ENCODE measurements around the gene COL24A1.
"Not testable (repeated sequence)": the region's sequence is repeated elsewhere in the genome, so short reads cannot be mapped to it uniquely, and the experiment has no call there.

The COL24A1 gene

DNA sequence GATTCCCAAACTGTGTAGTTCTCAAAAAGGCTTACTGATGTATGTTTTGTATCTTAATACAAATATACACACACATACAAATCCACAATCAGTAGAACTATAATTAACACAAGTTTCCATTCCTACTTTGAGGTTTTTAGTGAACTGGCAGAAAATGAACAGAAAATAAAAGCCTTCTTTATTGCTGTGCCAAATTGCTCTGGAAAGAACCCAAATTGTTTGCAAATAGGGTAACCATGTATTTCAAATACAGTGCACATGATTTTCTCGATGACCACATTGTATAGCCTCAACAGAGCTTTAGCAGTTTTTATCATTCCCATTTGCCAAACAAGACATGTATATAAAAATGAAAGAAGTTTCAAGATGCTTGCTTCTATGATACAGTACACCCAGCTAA is 173.3 kb downstream of the COL24A1 start:
- no peak for DNase-seq

GRCh38 chr1:85976516-85977205 is 179.9 kb downstream of the COL24A1 start:
- DNase-seq: peak; percentile 6

GRCh38 chr1:85975912-85976371 is 180.6 kb downstream of the COL24A1 start:
- DNase-seq: no peak

GRCh38 chr1:85962457-85962856 is 194.1 kb downstream of the COL24A1 start:
- DNase-seq: no peak

DNA sequence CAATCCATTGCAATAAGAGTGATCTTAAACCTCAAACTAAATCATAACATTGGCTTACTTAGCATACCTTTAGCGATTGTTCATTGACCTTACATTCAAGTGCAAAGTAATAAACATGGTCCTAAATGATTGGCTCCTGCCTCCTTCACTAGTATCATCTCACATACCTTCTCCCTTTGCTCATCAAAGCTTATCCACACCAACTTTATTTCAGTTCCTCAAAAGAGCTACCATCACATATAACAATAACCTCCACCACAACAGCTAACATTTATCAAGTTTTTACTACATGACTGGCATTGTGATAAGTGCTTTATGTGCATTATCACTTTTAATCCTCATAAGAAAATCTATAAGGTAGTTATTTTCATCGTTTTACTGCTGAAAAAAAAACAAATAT is 198.8 kb downstream of the COL24A1 start:
- DNase-seq: no peak

DNA sequence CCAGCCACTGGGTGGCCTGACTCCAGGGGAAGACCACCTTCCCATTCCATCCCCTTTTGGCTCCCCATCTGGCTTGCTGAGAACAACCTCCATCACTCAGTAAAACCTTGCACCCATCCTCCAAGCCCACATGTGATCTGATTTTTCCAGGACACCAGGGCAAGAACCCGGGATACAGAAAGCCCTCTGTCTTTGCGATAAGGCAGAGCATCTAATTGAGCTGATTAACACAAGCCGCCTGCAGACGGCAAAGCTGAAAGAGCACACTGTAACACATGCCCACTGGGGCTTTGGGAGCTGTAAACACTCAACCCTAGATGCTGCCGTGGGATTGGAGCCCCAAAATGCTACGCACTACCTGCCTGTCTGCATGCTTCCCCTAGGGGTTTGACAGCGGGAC is 201.4 kb downstream of the COL24A1 start:
- DNase-seq: not testable (repeated sequence)

- DNase-seq: no peak
These were observed 204.1 kb downstream of the COL24A1 start for GRCh38 chr1:85952460-85952859.

GRCh38 chr1:85947186-85947585 is 209.4 kb downstream of the COL24A1 start:
- no peak for DNase-seq

- DNase-seq: no peak
These were observed 212.6 kb downstream of the COL24A1 start for GRCh38 chr1:85943945-85944344.

DNA sequence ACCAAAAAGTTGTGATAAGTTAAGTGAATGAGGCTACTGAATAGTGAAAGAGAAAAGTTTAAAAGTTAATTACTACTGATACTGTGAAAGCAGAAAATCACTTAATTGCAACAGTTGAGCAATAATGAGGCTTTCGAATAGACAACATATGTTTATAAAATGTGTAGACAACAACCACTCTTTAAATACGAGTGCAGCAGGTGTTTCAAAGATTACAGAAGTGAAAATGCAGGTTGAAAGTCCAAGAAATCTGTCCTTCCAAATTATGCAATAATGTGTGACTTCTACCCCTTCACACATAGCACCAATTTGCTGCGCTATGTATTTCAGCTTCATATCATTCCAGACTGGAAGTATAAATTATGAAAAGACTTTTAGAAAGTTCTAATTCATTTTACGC is 213.0 kb downstream of the COL24A1 start:
- no peak for DNase-seq

DNA sequence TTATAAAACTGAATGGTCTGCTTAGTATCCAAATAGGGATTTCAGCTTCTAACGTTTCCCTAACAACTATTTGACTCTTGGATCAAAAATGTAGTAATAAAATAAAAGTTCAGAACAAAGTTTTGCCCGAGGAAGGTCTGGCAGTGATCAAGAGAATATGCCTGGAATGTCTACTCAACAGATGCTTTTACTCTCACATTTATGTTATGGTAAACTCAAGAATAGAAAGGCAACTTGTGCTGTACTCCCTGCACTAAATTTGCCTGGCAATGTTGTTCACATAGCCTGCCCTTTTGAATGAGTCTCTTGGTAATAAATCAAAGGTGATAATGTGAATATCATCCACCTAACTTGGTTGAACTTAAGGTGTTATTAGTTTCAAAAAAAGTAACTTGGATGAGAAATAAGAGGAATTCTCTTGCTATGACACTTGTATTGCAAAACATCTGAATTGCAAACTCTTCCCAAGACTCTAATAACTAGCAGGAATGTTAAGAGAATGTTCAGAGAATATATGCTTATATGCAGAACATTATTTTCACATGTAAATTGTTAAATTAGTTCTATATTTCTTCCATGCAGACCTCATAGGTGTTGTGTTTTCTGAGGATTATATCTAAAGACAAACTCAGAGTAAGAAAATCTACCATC is 215.8 kb downstream of the COL24A1 start:
- DNase-seq: peak; percentile 78

DNA sequence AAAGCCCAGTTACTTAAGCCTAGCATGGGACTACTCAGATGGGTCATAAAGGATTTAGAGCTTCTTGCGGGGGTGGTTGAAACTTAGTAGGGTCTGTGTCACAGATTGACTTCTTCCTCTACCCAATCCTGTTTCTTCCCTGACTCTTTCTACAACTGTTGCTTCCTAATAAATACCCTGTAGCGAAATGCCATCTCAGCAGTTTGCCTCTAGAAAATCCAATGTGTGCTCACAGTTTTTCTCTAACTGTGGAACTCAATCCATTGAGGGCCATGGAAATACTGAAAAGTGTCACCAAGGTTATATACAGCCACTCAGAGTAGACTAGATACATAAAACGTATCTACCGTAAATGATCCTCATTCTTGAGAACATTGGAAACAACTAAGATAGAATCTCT is 217.7 kb downstream of the COL24A1 start:
- no peak for DNase-seq

- no peak for DNase-seq
These were observed 220.1 kb downstream of the COL24A1 start for GRCh38 chr1:85936470-85936869.

DNA sequence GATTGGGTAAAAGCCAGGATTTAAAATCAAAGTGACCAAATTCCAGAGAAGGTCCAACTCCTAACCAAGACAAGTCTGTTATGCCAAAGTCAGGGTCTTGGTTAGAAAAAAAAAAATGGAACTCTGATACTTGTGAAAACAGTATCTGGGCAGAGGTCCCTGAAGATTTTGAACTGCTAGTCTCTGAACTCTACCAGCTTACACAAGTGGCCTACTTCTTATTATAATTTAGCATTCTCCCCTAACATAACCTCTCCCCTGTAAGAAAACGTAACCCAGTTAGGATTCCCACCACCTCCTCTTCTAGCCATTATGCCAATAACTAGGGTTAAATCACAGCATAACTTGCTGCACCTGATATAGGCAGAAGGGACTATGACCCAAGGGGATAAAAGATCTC is 220.5 kb downstream of the COL24A1 start:
- DNase-seq: no peak

- DNase-seq: no peak
These were observed 221.3 kb downstream of the COL24A1 start for GRCh38 chr1:85935234-85935633.

DNA sequence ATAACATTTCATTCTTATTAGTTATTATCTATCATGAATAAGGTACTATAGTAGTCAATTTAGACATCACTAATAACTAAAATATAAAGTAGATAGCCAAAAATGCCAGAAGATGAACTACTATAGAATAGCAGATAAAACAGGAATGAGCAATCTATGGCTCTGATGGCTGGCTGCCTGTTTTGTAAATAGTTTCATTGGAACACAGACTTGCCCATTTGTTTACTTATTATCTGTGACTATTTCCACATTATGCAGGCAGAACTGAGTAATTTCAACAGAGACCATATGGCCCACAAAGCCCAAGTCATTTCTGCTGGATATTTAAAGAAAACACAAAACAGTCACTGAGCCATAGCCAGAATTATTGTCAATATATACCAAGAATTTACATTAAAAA is 222.1 kb downstream of the COL24A1 start:
- DNase-seq: no peak

DNA sequence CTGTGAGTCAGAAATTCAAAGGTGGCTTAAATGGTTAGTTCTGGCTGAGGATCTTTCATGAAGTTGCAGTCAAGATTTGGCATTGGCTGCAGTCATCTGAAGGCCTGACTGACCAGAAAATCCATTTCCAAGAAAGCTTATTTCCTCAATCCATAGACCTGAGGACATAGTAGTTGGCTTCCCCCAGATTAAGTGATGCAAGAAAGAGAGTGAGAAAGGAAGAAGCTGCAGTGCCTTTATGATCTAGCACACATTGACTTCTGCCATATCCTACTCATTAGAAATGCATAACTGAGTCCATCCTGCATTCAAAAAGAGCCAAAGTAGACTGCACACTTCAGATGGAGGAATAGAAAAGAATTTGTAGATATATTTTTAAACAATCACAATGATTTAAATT is 222.6 kb downstream of the COL24A1 start:
- DNase-seq: peak; percentile 33

- DNase-seq: no peak
These were observed 244.8 kb downstream of the COL24A1 start for GRCh38 chr1:85911742-85912141.

DNA sequence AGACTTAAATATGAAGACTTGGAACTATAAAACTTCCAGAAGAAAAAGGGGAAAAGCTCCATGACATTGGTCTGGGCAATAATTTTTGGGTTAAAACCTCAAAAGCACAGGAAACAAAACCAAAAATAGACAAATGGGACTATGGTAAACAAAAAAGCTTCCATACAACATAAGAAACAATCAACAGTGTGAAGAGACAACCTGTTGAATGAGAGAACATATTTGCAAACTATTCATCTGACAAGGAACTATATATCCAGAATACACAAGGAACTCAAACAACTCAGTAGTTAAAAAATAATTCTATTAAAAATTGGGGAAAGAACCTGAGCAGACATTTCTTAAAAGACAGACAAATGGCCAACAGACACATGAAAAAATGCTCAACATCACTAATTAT is 255.7 kb downstream of the COL24A1 start:
- DNase-seq: no peak

GRCh38 chr1:85898861-85899260 is 257.7 kb downstream of the COL24A1 start:
- DNase-seq: peak; percentile 35

GRCh38 chr1:85894651-85895050 is 261.9 kb downstream of the COL24A1 start:
- DNase-seq: peak; percentile 56

DNA sequence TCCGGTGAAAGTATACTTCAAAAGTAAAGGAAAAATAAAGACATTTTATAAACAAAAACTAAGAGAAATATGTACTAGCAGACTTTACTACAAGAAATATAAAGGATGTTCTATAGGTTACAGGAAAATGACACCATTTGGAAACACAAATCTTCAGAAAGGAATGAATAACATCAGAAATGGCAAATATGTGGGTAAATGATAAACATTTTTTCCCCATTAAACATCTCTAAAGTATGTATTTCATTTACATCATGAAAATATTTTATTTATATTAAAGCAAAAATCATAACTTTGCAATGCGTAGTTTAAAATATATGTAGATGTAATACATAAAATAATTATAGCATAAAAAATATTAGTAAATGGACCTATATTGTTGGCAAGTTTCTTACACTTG is 264.2 kb downstream of the COL24A1 start:
- no peak for DNase-seq

- no peak for DNase-seq
These were observed 266.7 kb downstream of the COL24A1 start for GRCh38 chr1:85889870-85890269.

DNA sequence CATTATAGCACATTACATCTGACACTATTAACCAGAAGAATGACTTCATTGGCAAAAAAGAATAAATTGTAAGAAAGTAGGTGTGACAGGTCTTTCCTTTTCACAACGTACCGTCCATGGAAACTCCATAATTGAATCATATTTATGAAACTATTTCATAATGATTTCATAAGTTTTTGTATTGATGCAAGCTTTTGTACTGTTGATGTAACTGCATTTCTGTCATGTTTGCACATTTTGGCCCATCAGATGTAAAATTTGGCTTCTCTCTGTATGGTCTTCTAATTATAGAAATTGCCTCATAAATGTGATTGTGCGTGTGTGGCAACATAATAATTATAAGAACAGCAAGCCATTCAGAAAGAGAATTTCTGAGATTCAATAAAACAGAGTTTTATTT is 267.7 kb downstream of the COL24A1 start:
- DNase-seq: no peak
